ENCODE results near the gene CMAS.
A peak's percentile ranks its signal among the peaks of the same experiment; 100 is the strongest.
"Not testable (repeated sequence)": the region's sequence is repeated elsewhere in the genome, so short reads cannot be mapped to it uniquely, and the experiment has no call there.

Gene CMAS

DNA sequence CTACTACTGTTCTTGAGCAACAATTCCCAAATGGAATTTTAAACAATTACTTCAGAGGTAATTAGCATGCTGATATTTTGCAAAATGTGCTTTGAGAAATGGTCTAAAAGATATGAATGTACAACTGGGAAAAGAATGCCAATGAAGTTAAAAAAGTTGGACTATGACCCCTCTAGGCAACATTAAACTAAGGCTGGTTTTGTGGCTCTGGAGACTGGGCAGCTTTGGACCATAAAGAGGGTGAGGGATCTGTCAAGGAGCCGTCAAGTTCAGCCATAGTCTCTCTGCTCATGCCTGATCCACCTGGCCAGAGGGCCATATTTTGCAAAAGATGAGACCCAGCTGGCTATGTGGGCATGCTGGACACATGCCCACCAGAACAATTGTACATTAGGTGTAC, 38.8 kb downstream of the CMAS start:
- no peaks in the 10 kb centered on the region for H3K27me3 ChIP-seq (replicated peaks)
- H3K4me3 ChIP-seq (ENCODE audit: low read depth, low read length) = no peak overlapping the region
- no peak for DNase-seq
- no peak overlapping the region for H3K27ac ChIP-seq
- TF ChIP-seq CTCF (IDR thresholded peaks at IDR 0.05; ENCODE audit: low read depth, low read length, missing control alignments) = no peak
- no peaks in the 10 kb centered on the region for H3K36me3 ChIP-seq (replicated peaks)
- in situ Hi-C loops (cut with HindIII; ENCODE audit: low pct_ligation_motif_present, low sequenced_read_pairs) = no loop called here

DNA sequence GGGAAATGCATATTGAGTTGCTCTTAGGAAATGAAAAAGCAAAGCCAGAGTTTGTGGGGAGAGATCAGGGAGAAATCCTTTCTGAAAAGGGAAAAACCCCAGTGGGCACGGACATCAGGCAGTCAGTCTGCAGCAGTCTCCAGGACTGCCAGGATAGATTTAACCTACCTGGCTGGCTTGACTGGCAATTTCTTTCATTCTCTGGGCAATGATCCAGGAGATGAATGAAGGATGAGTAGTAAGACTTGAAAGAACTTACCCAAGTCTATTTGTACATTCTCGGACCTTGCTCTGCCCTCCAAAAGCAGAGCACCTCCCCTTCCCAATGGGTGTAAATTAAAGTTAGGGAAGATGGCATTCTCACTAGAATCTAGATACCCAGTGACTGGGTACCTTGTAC, 42.9 kb downstream of the CMAS start:
- no peak overlapping the region for H3K27ac ChIP-seq
- no peak for DNase-seq
- no peak overlapping the region for H3K4me3 ChIP-seq (ENCODE audit: low read depth, low read length)
- no peak for TF ChIP-seq CTCF (IDR thresholded peaks at IDR 0.05; ENCODE audit: low read depth, low read length, missing control alignments)
- no peaks in the 10 kb centered on the region for H3K27me3 ChIP-seq (replicated peaks)
- in situ Hi-C loops (cut with HindIII; ENCODE audit: low pct_ligation_motif_present, low sequenced_read_pairs) = no loop called here
- H3K36me3 ChIP-seq (replicated peaks) = no peaks in the 10 kb centered on the region

- no peak overlapping the region for H3K4me3 ChIP-seq (ENCODE audit: low read depth, low read length)
- no peak for TF ChIP-seq CTCF (IDR thresholded peaks at IDR 0.05; ENCODE audit: low read depth, low read length, missing control alignments)
- in situ Hi-C loops (cut with HindIII; ENCODE audit: low pct_ligation_motif_present, low sequenced_read_pairs) = no loop called here
- no peaks in the 10 kb centered on the region for H3K27me3 ChIP-seq (replicated peaks)
- DNase-seq = no peak
- no peak overlapping the region for H3K27ac ChIP-seq
- H3K36me3 ChIP-seq (replicated peaks) = no peaks in the 10 kb centered on the region
Observed at GRCh38 chr12:22089486-22089885, 43.5 kb downstream of the CMAS start.

GRCh38 chr12:22099062-22099461, 53.0 kb downstream of the CMAS start:
- H3K27me3 ChIP-seq (replicated peaks); H3K27ac ChIP-seq; H3K36me3 ChIP-seq (replicated peaks); in situ Hi-C loops (cut with HindIII; ENCODE audit: low pct_ligation_motif_present, low sequenced_read_pairs); DNase-seq; H3K4me3 ChIP-seq (ENCODE audit: low read depth, low read length): not testable (repeated sequence)

GRCh38 chr12:22100958-22101748, 55.1 kb downstream of the CMAS start:
- TF ChIP-seq CTCF (IDR thresholded peaks at IDR 0.05; ENCODE audit: low read depth, low read length, missing control alignments) = peak; percentile 76
- Histone ChIP-seq H3K36me3 (replicated peaks) (no peaks in the 10 kb centered on the region), H3K27me3 (replicated peaks) (no peaks in the 10 kb centered on the region), H3K4me3 (ENCODE audit: low read depth, low read length) (no peak overlapping the region), H3K27ac (no peak overlapping the region)
- in situ Hi-C loops (cut with HindIII; ENCODE audit: low pct_ligation_motif_present, low sequenced_read_pairs) = no loop called here
- DNase-seq = peak; percentile 70

DNA sequence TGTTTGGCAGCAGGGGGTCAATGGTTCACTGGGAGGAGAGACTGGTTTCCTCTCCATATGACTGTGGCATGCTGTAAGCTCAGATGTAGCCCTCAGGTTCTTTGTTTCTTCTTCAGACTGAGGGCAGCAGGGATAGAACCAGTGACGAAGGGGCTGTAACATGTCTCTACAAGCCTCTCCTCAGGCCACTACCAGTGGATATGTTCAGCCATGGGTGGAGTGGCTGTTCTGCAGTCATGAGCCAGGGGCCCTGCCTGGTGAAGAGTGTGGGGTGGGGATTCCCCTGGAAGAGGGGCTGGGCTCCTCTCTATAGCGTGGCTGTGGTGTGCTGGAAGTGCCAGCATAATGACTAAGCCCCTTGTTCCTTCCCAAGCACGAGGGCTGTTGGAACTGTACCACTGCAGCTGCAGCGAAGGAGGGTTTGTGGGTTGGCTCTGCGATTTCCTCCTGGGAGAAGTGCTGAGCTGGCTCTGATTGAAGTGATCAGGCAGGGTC, 55.8 kb downstream of the CMAS start:
- no peaks in the 10 kb centered on the region for H3K27me3 ChIP-seq (replicated peaks)
- no peaks in the 10 kb centered on the region for H3K36me3 ChIP-seq (replicated peaks)
- DNase-seq = peak; percentile 74
- in situ Hi-C loops (cut with HindIII; ENCODE audit: low pct_ligation_motif_present, low sequenced_read_pairs) = no loop called here
- no peak overlapping the region for H3K4me3 ChIP-seq (ENCODE audit: low read depth, low read length)
- H3K27ac ChIP-seq = no peak overlapping the region
- TF ChIP-seq CTCF (IDR thresholded peaks at IDR 0.05; ENCODE audit: low read depth, low read length, missing control alignments) = no peak

All from brain microvascular endothelial cell (primary cell).